ENCODE data around the gene FCRL5.

Gene FCRL5

DNA sequence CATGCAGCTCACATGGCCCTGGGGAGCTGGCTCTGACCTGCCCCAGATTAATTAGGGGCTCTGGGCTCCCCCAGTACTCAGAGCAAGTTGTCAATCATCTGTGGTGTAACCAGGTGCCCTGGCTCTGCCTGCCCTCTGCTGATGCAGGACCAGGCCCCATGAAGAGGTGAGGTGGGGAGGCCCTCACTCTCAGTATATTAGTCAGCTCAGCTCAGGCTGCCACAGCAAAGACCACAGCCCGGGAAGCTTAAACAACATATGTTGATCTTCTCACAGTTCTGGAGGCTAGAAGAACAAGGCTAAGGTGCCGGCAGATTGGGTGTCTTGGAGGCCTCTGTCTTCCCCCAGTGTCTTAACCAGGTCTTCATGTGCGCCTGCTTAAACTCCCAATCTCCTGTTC lies 66.5 kb downstream of the FCRL5 start:
- no peak for DNase-seq

DNA sequence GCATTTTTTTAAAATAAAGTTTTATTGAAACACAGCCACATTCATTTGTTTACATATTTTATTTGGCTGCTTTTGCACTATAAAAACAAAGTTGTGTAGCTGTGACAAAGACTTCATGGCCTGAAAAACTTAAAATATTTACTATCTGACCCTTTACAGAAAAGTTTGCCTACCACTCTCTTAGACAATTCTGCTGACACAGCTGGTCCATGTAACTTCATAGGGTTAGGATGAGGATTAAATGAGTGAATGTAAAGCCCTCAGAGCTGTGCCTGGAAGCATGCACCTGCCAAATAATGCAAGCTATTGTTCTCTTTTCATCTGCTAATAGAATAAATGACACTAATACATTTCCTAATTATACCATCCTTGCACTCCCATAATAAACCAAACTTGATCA lies 67.7 kb downstream of the FCRL5 start:
- DNase-seq, result no peak

GRCh38 chr1:157483635-157484034 lies 68.7 kb downstream of the FCRL5 start:
- DNase-seq, result no peak

GRCh38 chr1:157482717-157483116 lies 69.6 kb downstream of the FCRL5 start:
- DNase-seq, result no peak

GRCh38 chr1:157482174-157482573 lies 70.1 kb downstream of the FCRL5 start:
- DNase-seq, result no peak

DNA sequence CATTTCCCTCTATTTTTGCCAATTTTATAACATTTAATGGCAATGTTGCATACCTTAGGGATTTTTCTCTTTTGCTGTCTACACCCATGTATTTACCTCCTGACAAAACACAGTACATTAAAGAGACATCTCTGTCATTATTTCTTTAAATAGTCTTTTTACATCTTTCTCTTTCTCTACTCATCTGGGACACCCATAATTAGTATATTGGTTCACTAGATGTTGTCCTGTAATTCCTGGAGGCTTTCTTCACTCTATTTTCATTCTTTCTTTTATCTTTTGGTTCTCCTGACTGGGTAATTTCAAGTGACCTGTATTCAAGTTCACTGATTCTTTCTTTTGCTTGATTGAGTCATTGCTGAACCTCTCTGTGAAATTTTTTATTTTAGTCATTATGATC lies 74.3 kb downstream of the FCRL5 start:
- DNase-seq, result no peak

DNA sequence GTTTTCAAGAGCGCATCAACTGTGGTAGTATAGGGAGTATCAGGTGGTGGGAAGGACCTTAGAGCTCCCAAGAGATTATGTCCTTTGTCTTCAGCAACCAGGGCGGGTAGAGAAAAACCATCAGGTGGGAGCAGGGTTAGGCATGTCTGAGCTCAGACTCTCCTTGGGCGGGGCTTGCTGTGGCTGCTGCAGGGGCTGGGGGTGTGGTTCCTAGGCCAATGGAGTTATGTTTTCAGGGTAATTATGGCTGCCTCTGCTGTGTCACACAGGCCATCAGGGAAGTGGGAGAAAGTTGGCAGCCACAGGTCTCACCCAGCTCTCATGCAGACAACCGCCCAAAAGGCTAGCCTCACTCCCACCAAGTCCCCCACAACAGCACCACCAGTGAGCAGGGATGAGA lies 74.9 kb downstream of the FCRL5 start:
- no peak for DNase-seq

GRCh38 chr1:157472959-157473358 lies 79.4 kb downstream of the FCRL5 start:
- DNase-seq, result no peak

GRCh38 chr1:157472056-157472701 lies 80.1 kb downstream of the FCRL5 start:
- no peak for DNase-seq

- DNase-seq, result no peak
Measured at GRCh38 chr1:157471531-157471930, 80.8 kb downstream of the FCRL5 start.

DNA sequence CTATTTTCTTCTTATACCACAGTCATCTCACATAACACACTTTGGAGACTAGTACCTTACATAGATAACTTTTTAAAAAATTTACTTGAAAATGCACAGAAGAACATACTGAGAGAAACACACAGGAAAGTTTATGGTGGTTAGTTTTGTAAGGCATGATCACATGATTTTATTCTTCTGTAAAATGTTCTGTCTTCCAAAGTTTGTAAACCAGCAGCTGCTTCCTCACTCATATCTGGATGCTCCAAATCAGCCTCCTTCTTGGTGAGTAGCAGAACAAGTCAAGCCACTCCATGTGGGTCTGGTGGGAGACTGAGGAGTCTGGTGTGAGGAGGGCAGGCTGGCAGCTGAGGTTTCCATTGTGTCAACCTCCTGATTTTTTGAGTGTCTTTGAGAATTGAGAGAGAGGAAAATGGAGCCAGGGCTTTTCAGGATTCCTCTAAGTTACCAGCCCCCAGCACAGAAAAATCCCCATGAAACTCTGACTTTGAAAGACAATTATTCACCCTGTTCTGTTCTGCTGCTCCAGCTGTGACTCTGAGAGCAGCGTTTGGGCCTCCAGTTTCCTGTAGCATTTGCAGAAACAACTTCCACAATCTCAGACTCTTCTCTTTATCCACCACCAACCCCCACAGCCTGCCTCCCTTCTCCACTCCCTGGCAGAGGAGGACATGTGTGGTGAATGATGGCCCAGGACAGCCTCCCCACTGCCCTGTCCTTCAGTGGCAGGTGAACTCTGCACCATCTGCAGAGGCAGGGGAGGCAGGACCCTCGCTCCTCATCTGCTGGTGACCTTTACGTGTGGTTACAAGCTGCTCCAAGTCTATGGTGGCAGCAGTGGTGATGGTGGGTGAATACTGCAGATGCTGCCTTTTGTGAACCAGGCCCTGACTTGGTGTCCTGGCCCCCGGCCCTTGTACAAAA lies 82.3 kb downstream of the FCRL5 start:
- DNase-seq, result no peak

DNA sequence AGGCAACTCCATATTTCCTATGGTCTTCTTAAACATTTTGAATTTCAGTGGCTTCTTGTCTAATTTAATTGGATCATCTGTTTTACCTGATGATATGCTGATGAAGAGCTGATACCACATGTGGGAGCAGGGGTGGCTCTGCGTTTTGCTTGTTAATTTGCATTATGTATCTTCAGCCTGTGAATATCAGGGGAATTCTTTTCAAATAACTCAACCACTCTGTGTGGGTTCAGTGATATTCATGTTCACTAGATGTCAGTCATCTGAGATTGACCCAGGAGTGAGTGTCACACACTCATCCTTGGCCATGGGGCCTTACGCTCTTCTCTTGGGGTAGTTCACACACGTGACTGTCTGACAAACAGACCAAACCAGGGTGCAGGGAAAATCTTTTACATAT lies 83.0 kb downstream of the FCRL5 start:
- no peak for DNase-seq

- no peak for DNase-seq
Measured at GRCh38 chr1:157466011-157466410, 86.3 kb downstream of the FCRL5 start.

Measured in activated CD4-positive, alpha-beta T cell treated with anti-CD3 and anti-CD28 coated beads, Interleukin-2, Interleukin-6, amounts not matched to agents 100 ng/mL and 50 ng/mL, durations not matched to agents 16 hours and 8 hours (primary cell).